Spleen (tissue), 11 donors: ENCODE data around the gene RNF126. TPM values are rescaled to one million over a fixed set of nuclear protein-coding genes. Genes with fewer than 3 reads are reported as not detected.

Experiments
- DNase-seq: peaks from one replicate; pipeline ENCODE4 v3.0.0-alpha.2; 2020
- H3K27ac ChIP-seq, 8 donors: fragments of 200-600 bp; sonication (generic) in 7 of 8; 1 replicate in 4 of 8; 2 replicates in 4 of 8; pipeline versions ENCODE4 v1.5.0 to v1.8.0; 2016 to 2021; ENCODE audit warnings: inconsistent platforms in 4 of 8, mild to moderate bottlenecking in 4 of 8, moderate library complexity in 1 of 8
- H3K27me3 ChIP-seq, 7 donors: fragments of 200-600 bp; sonication (generic) in 6 of 7; replicated peaks in 1 of 7; 1 replicate in 4 of 7; 2 replicates in 3 of 7; pipeline versions ENCODE4 v1.5.0 to v1.8.0; 2016 to 2021; ENCODE audit warnings: inconsistent platforms in 3 of 7, mild to moderate bottlenecking in 1 of 7
- H3K36me3 ChIP-seq, 6 donors: fragments of 200-600 bp; sonication (generic) in 5 of 6; 1 replicate in 4 of 6; 2 replicates in 2 of 6; pipeline versions ENCODE4 v1.5.0 to v1.8.0; 2016 to 2021; ENCODE audit warnings: inconsistent platforms in 2 of 6
- H3K4me1 ChIP-seq, 6 donors: fragments of 200-600 bp; sonication (generic) in 5 of 6; 1 replicate in 3 of 6; 2 replicates in 3 of 6; pipeline versions ENCODE4 v1.5.0 to v1.8.0; 2016 to 2021; ENCODE audit warnings: inconsistent platforms in 3 of 6
- H3K4me3 ChIP-seq, 8 donors: fragments of 200-600 bp; sonication (generic) in 7 of 8; 1 replicate in 4 of 8; 2 replicates in 4 of 8; pipeline versions ENCODE4 v1.5.0 to v1.8.0; 2016 to 2021; ENCODE audit warnings: inconsistent platforms in 4 of 8, mild to moderate bottlenecking in 4 of 8, moderate library complexity in 2 of 8
- H3K9me3 ChIP-seq, 8 donors: fragments of 200-600 bp; sonication (generic) in 7 of 8; 1 replicate in 4 of 8; 2 replicates in 4 of 8; pipeline versions ENCODE4 v1.5.0 to v1.8.0; 2016 to 2021; ENCODE audit warnings: inconsistent platforms in 4 of 8
- POLR2A ChIP-seq, 3 donors: fragments of 450-650 bp; IDR thresholded peaks; one replicate each; pipeline ENCODE4 v1.5.1; 2017; ENCODE audit warnings: antibody characterized with exemption in 3 of 3, mild to moderate bottlenecking in 1 of 3
- POLR2AphosphoS5 ChIP-seq, 3 donors: sonication (generic); formaldehyde crosslinking; IDR thresholded peaks; one replicate each; pipeline ENCODE4 v1.5.1; 2017; ENCODE audit warnings: antibody characterized with exemption in 3 of 3
- WGBS, 5 donors: extraction: QIAGEN DNeasy Blood & Tissue Kit in 3 of 5; methylation state at CpG; one replicate each; pipeline versions ENCODE4 v1.1.5 to v1.1.7; 2013 to 2018; 5-methylcytosine and 5-hydroxymethylcytosine counted together
- intact Hi-C: fragments of 100-400 bp; cut with DNase I; formaldehyde crosslinking; loops from one replicate; pipeline ENCODE4 v1.15.0; 2023; ENCODE audit warnings: low total_unique reads
- polyA plus RNA-seq, 3 donors: library from polyadenylated mRNA; stranded (reverse); fragments of 200-250 nt; gene quantifications; one replicate each; pipeline ENCODE4 v1.2.1, GENCODE V29; 2013
- total RNA-seq, 7 donors: library from RNA; depleted of rRNA in 3 of 7; stranded (reverse); fragments of >200 nt in 3 of 7; fragmentation: NEBNext Ultra II Directional in 4 of 7; extraction: Animal tissue kit (Norgen Biotek cat#: 25700) in 4 of 7; gene quantifications; one replicate each; pipeline versions ENCODE4 v1.1.0 to v1.2.1, GENCODE V29; 2016 to 2021
- TF ChIP-seq, protein P1 (sequence below), 11 experiments: fragments of 200-600 bp in 7 of 11; fragments of 450-650 bp in 4 of 11; sonication (generic) in 4 of 11; IDR thresholded peaks in 8 of 11; conservative IDR thresholded peaks in 3 of 11; 1 replicate in 7 of 11; 2 replicates in 4 of 11; pipeline versions ENCODE4 v1.4.0 to v1.8.0; 2016 to 2021; ENCODE audit warnings: antibody characterized with exemption in 11 of 11, inconsistent platforms in 4 of 11, mild to moderate bottlenecking in 1 of 11
- donor health status: healthy with polysubstance abuse.
- donor health status: DM: no; HTN: no; CAD: no; lungs with moderate emphysema.
- donor health status: DM: no; HTN: no; CAD: no.
- donor health status: Bipolar disorder and iron deficiency.
- donor health status: healthy.
- donor health status: DM: no; HTN: no; CAD: no.
- donor health status: DM: yes; HTN: yes; CAD: no.

RNF126 gene
- total and polyA plus RNA-seq, 10 donors, result 38.1 to 95.1 (median 54.8) TPM

DNA sequence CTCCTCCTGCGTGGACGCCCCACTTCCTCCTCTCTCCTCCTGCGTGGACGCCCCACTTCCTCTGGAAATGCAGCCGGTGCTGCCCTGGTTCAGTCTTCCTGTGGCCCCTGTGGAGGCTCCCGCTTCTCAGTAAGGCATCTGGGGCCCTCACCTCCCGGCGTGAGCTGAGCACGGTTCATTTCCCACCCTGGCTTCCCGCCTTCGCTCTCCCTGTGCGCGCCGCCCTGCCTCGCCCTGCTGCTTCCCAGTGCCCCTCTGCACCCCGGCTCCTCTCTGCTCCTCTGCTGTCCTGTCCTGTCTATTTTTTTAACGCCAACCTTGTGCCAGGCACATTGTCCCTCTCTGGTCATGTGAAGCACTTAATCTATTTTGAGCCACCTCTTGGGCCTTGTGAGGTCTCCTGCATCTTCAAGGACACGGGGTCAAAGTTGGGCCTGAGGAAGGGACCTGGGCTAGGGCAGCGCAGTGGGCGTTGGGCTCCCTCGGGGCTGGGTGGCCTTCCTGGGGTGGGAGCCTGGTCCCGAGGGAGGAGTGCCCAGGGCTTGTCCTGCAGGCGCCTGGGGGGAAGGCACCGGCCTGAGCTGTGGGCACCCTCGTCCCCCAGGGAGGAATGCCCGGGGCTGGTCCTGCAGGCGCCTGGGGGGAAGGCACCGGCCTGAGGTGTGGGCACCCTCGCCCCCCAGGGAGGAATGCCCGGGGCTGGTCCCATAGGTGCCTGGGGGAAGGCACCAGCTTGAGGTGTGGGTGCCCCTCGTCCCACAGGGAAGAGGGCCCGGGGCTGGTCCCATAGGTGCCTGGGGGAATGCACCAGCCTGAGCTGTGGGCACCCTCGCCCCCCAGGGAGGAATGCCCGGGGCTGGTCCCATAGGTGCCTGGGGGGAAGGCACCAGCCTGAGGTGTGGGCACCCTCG is 60.4 kb downstream of the RNF126 start:
- peaks cover 0 to 5% (median 0%) of the 10 kb centered on the region in 8 donors for H3K9me3 ChIP-seq
- 70 to 87% (median 76%) methylated on average over 33 to 35 of the region's 35 CpGs for WGBS, 5 donors
- no peak for DNase-seq
- intact Hi-C loops, result no loop called here
- TF ChIP-seq POLR2AphosphoS5 (IDR thresholded peaks at IDR 0.05) (no peak), POLR2A (IDR thresholded peaks at IDR 0.05) (no peak)
- TF ChIP-seq, protein P1, sequence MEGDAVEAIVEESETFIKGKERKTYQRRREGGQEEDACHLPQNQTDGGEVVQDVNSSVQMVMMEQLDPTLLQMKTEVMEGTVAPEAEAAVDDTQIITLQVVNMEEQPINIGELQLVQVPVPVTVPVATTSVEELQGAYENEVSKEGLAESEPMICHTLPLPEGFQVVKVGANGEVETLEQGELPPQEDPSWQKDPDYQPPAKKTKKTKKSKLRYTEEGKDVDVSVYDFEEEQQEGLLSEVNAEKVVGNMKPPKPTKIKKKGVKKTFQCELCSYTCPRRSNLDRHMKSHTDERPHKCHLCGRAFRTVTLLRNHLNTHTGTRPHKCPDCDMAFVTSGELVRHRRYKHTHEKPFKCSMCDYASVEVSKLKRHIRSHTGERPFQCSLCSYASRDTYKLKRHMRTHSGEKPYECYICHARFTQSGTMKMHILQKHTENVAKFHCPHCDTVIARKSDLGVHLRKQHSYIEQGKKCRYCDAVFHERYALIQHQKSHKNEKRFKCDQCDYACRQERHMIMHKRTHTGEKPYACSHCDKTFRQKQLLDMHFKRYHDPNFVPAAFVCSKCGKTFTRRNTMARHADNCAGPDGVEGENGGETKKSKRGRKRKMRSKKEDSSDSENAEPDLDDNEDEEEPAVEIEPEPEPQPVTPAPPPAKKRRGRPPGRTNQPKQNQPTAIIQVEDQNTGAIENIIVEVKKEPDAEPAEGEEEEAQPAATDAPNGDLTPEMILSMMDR (IDR thresholded peaks at IDR 0.05 in 8 of 11, conservative IDR thresholded peaks at IDR 0.05 in 3 of 11), result no peak
- H3K4me1 ChIP-seq, result no peaks in the 10 kb centered on the region
- no peaks in the 10 kb centered on the region for H3K27me3 ChIP-seq
- no peak overlapping the region for H3K27ac ChIP-seq
- no peaks in the 10 kb centered on the region for H3K36me3 ChIP-seq
- no peak overlapping the region for H3K4me3 ChIP-seq

DNA sequence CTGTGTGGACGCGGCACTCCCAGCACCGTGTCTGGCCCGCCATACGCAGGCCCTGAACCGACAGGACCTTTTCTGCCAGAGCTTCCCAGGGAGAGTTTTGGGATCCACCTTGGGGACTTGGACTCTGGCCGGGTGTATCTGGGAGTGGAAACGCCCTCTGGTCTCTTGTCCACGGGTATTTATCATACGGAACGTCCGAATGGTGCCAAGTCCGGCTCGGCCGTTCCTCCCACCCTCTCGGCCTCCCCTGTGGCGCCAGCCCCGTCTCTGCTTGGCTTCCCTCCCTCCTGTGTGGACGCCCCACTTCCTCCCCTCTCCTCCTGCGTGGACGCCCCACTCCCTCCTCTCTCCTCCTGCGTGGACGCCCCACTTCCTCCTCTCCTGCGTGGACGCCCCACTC is 61.2 kb downstream of the RNF126 start:
- WGBS, 5 donors, result 76 to 88% (median 87%) methylated on average over 25 of the region's 25 CpGs
- H3K4me3 ChIP-seq, result no peak overlapping the region
- no peak for DNase-seq
- peaks cover 0 to 5% (median 0%) of the 10 kb centered on the region in 8 donors for H3K9me3 ChIP-seq
- intact Hi-C loops, result no loop called here
- TF ChIP-seq, protein P1 (IDR thresholded peaks at IDR 0.05 in 8 of 11, conservative IDR thresholded peaks at IDR 0.05 in 3 of 11), result no peak
- H3K27ac ChIP-seq, result no peak overlapping the region
- H3K4me1 ChIP-seq, result no peaks in the 10 kb centered on the region
- peaks cover 0 to 1% (median 0%) of the 10 kb centered on the region in 7 donors for H3K27me3 ChIP-seq
- H3K36me3 ChIP-seq, result no peaks in the 10 kb centered on the region

DNA sequence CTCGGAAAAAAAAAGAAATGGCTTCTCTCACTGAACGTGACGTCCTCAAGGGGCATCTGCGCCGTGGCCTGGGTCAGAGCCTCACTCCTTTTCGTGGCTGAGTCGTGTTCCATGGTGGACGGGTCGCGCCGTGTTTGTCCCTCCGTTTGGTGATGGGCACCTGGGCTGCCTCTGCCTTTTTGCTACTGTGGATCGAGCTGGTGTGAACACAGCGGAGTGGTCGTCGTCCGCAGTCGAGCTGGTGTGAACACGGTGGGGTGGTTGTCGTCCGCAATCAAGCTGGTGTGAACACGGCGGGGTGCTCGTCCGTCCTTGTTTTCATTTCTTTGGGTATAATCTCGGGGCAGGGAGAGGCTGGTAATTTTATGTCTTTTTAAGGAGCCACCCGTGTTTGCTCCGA is 61.7 kb downstream of the RNF126 start:
- Histone ChIP-seq H3K4me3 (no peak overlapping the region), H3K27me3 (peaks cover 0 to 6% (median 0%) of the 10 kb centered on the region in 7 donors), H3K9me3 (peaks cover 0 to 5% (median 0%) of the 10 kb centered on the region in 8 donors), H3K4me1 (no peaks in the 10 kb centered on the region), H3K27ac (no peak overlapping the region), H3K36me3 (no peaks in the 10 kb centered on the region)
- TF ChIP-seq POLR2AphosphoS5 (IDR thresholded peaks at IDR 0.05) (no peak), POLR2A (IDR thresholded peaks at IDR 0.05) (no peak)
- TF ChIP-seq, protein P1 (IDR thresholded peaks at IDR 0.05 in 8 of 11, conservative IDR thresholded peaks at IDR 0.05 in 3 of 11), result no peak
- intact Hi-C loops, result no loop called here
- 90 to 95% (median 93%) methylated on average over 28 of the region's 28 CpGs for WGBS, 5 donors
- no peak for DNase-seq

Other genes with a start within 250 kb of the RNF126 start
- gene SHC2, start 202.2 kb downstream of the RNF126 start, total RNA-seq, result 10 to 100 TPM; 25.5 to 90.1 (median 43.2) TPM
- gene SHC2, start 202.2 kb downstream of the RNF126 start, polyA plus RNA-seq, result 100 to 1,000 TPM in 1 of 3 donors, 10 to 100 TPM in 2; 19.6 to 123 (median 78.5) TPM
- 10 to 100 TPM in 3 of 7 donors, 1 to 10 TPM in 4; 5.1 to 33.6 (median 5.9) TPM for gene MADCAM1, start 166.7 kb downstream of the RNF126 start, total RNA-seq
- gene MADCAM1, start 166.7 kb downstream of the RNF126 start, polyA plus RNA-seq, result 10 to 100 TPM in 1 of 3 donors, 1 to 10 TPM in 2; 3.0 to 23.9 (median 3.4) TPM
- gene TPGS1, start 155.7 kb downstream of the RNF126 start, total RNA-seq, result 10 to 100 TPM; 16.1 to 23.7 (median 19.5) TPM
- gene TPGS1, start 155.7 kb downstream of the RNF126 start, polyA plus RNA-seq, result 10 to 100 TPM in 2 of 3 donors, 1 to 10 TPM in 1; 9.8 to 24.4 (median 19.4) TPM
- gene CDC34, start 131.5 kb downstream of the RNF126 start, total RNA-seq, result 10 to 100 TPM; 36.5 to 52.4 (median 48.3) TPM
- gene CDC34, start 131.5 kb downstream of the RNF126 start, polyA plus RNA-seq, result 10 to 100 TPM; 35.9 to 83.9 (median 68.7) TPM
- gene GZMM, start 119.2 kb downstream of the RNF126 start, total RNA-seq, result 10 to 100 TPM in 4 of 7 donors, 1 to 10 TPM in 3; 3.9 to 19.5 (median 13.5) TPM
- 10 to 100 TPM in 2 of 3 donors, 1 to 10 TPM in 1; 9.4 to 19.1 (median 16.3) TPM for gene GZMM, start 119.2 kb downstream of the RNF126 start, polyA plus RNA-seq
- gene BSG, start 90.6 kb downstream of the RNF126 start, total RNA-seq, result 100 to 1,000 TPM; 180 to 307 (median 274) TPM
- 100 to 1,000 TPM in 2 of 3 donors, 10 to 100 TPM in 1; 95.3 to 141 (median 139) TPM for gene BSG, start 90.6 kb downstream of the RNF126 start, polyA plus RNA-seq
- 1 to 10 TPM in 1 of 7 donors, under 1 TPM in 4, not detected in 2; 0.19 to 1.1 (median 0.54) TPM for gene HCN2, start 73.3 kb downstream of the RNF126 start, total RNA-seq
- gene HCN2, start 73.3 kb downstream of the RNF126 start, polyA plus RNA-seq, result under 1 TPM; 0.09 to 0.19 (median 0.11) TPM
- gene POLRMT, start 29.7 kb downstream of the RNF126 start, total RNA-seq, result 10 to 100 TPM; 28.6 to 55.6 (median 49.7) TPM
- 100 to 1,000 TPM in 2 of 3 donors, 10 to 100 TPM in 1; 67.8 to 105 (median 102) TPM for gene POLRMT, start 29.7 kb downstream of the RNF126 start, polyA plus RNA-seq
- gene FGF22, start 23.3 kb downstream of the RNF126 start, total RNA-seq, result under 1 TPM in 2 of 7 donors, not detected in 5; 0.27 to 0.61 TPM
- gene FGF22, start 23.3 kb downstream of the RNF126 start, polyA plus RNA-seq, result under 1 TPM in 2 of 3 donors, not detected in 1; 0.10 to 0.20 TPM
- gene FSTL3, start 13.2 kb upstream of the RNF126 start, total RNA-seq, result 10 to 100 TPM; 11.5 to 43.4 (median 16.6) TPM
- gene FSTL3, start 13.2 kb upstream of the RNF126 start, polyA plus RNA-seq, result 10 to 100 TPM in 2 of 3 donors, 1 to 10 TPM in 1; 5.6 to 31.2 (median 10.9) TPM
- 1 to 10 TPM in 2 of 7 donors, under 1 TPM in 3, not detected in 2; 0.46 to 2.5 (median 0.60) TPM for gene PRSS57, start 32.2 kb upstream of the RNF126 start, total RNA-seq
- under 1 TPM; 0.24 to 0.70 (median 0.27) TPM for gene PRSS57, start 32.2 kb upstream of the RNF126 start, polyA plus RNA-seq
- 10 to 100 TPM; 19.9 to 80.1 (median 30.0) TPM for gene PALM, start 45.7 kb upstream of the RNF126 start, total RNA-seq
- 10 to 100 TPM in 1 of 3 donors, 1 to 10 TPM in 2; 6.0 to 24.1 (median 7.0) TPM for gene PALM, start 45.7 kb upstream of the RNF126 start, polyA plus RNA-seq
- not detected for gene MISP, start 87.9 kb upstream of the RNF126 start, total RNA-seq
- under 1 TPM in 1 of 3 donors, not detected in 2; 0.13 TPM for gene MISP, start 87.9 kb upstream of the RNF126 start, polyA plus RNA-seq
- 100 to 1,000 TPM; 147 to 305 (median 247) TPM for gene PTBP1, start 134.2 kb upstream of the RNF126 start, total RNA-seq
- 100 to 1,000 TPM in 1 of 3 donors, 10 to 100 TPM in 2; 89.9 to 130 (median 98.6) TPM for gene PTBP1, start 134.2 kb upstream of the RNF126 start, polyA plus RNA-seq
- under 1 TPM in 5 of 7 donors, not detected in 2; 0.27 to 0.79 (median 0.43) TPM for gene PLPPR3, start 158.7 kb upstream of the RNF126 start, total RNA-seq
- under 1 TPM in 1 of 3 donors, not detected in 2; 0.03 TPM for gene PLPPR3, start 158.7 kb upstream of the RNF126 start, polyA plus RNA-seq
- gene AZU1, start 164.6 kb upstream of the RNF126 start, total RNA-seq, result 10 to 100 TPM in 3 of 7 donors, 1 to 10 TPM in 4; 3.1 to 69.7 (median 9.6) TPM
- gene AZU1, start 164.6 kb upstream of the RNF126 start, polyA plus RNA-seq, result 1 to 10 TPM; 1.7 to 7.6 (median 4.2) TPM
- gene PRTN3, start 177.8 kb upstream of the RNF126 start, total RNA-seq, result 100 to 1,000 TPM in 1 of 7 donors, 10 to 100 TPM in 3, 1 to 10 TPM in 3; 2.8 to 168 (median 11.7) TPM
- 1 to 10 TPM in 2 of 3 donors, under 1 TPM in 1; 0.89 to 3.3 (median 1.3) TPM for gene PRTN3, start 177.8 kb upstream of the RNF126 start, polyA plus RNA-seq
- 100 to 1,000 TPM in 1 of 7 donors, 10 to 100 TPM in 4, 1 to 10 TPM in 2; 3.9 to 137 (median 17.0) TPM for gene ELANE, start 189.1 kb upstream of the RNF126 start, total RNA-seq
- gene ELANE, start 189.1 kb upstream of the RNF126 start, polyA plus RNA-seq, result 1 to 10 TPM; 2.8 to 6.7 (median 5.4) TPM
- 10 to 100 TPM; 11.3 to 59.5 (median 26.2) TPM for gene CFD, start 196.4 kb upstream of the RNF126 start, total RNA-seq
- 10 to 100 TPM in 2 of 3 donors, 1 to 10 TPM in 1; 6.6 to 25.3 (median 18.4) TPM for gene CFD, start 196.4 kb upstream of the RNF126 start, polyA plus RNA-seq
- 10 to 100 TPM; 37.0 to 60.7 (median 52.7) TPM for gene MED16, start 230.0 kb upstream of the RNF126 start, total RNA-seq
- gene MED16, start 230.0 kb upstream of the RNF126 start, polyA plus RNA-seq, result 10 to 100 TPM; 43.2 to 82.1 (median 77.6) TPM
- not detected for gene RNU6-9, start 230.3 kb upstream of the RNF126 start, total RNA-seq
- gene RNU6-9, start 230.3 kb upstream of the RNF126 start, polyA plus RNA-seq, result not detected